GM18858 (cell line): ENCODE results near the gene CEBPE.

Experiments used
- ATAC-seq: cut with Tn5 transposase; IDR thresholded peaks from one replicate; pipeline ENCODE4 v1.9.1; 2021; ENCODE audit not compliant: unreplicated experiment

CEBPE gene

DNA sequence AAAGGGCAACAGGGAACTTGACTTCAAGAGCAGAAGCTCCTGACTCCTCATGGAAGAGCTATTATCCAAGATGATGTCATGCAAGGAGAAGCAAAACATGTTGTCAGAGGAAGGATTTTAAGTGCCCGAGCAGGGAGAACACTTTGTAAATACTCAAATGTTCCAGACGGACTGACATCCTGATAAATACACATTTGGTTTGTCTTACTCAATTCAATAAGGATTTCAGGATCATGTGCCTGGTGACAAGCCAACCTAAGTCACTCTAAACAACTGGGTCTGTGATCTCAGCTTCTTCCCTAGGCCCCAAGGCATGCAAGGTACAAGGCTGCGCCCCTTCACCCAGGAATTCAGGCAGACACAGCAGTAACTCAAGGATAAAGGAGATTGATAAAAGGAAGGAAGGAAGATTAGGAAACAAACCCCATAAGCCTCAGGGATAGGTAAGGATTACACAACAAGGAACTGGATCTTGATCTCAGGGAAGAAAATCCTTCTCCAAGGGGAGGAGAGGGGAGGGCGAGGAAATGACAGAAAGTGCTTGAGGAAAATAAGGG, 26.8 kb upstream of the CEBPE start:
- ATAC-seq = no peak

DNA sequence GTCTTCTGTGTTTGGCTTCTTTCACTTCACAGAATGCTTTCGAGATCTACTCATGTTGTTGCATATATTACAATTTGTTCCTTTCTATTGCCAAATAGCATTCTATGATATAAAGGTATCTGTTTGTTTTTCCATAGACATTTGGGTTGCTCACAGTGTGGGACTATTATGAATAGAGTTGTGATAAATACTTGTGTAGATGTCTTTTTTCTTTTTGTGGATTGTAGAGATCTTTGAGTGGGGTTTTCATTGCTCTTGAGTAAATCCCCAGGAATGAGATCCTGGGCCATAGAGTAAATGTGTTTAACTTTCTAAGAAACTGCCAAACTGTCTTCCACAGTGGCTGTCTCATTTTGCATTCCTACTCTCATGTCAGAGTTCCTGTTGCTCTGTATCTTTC, 24.9 kb upstream of the CEBPE start:
- ATAC-seq = no peak

DNA sequence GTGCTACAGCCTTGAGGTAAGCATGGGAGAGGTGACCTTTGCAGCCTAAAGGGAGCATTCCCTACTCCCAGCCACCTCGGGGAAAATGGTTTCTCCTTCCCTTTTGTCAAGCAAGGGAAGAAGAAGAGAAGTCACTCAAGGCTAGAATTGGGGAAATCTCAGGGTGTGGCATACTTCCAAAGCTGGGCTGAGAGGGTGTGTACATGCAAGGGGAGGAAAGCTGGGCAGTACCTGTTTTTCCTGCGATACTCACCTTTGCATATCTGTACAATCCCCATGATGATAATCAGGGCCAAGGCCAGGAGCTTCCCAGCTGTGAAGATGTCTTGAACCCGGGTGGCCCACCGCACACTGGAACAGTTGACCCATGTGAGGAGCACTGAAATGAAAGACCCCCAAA, 23.8 kb upstream of the CEBPE start:
- ATAC-seq = no peak

DNA sequence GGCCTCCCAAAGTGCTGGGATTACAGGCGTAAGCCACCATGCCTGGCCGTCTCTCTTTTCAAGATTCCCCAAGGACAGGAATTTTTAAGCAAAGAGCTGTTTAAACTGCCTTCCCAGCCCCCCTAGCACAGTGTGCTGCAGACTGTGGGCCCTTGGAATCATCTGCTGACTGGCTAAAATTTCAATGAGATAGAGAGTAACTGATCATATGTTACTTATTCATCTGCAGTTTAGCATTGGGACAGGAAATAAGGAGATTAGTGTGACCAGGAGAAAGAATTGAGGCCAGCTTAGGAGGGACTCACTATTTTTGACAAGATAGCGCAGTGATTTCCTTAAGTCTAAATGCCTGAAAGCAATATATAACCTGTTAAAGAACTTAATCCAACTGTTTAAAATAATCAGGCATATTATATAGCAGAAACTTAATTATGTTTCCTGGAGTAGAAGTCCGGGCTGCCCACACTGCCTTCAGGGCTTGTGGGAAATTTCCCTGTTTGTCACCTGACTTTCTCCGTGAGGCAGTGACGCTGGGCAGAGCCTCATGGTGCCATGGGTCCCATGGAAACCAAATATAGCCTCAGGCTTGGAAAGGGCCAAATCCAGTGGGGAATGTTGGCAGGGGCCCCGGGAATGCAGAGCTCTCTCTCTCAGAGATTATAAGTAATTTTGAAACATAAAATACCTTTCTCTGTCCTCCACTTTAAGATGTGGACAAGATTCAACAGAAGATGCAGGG, 22.8 kb upstream of the CEBPE start:
- ATAC-seq = no peak

DNA sequence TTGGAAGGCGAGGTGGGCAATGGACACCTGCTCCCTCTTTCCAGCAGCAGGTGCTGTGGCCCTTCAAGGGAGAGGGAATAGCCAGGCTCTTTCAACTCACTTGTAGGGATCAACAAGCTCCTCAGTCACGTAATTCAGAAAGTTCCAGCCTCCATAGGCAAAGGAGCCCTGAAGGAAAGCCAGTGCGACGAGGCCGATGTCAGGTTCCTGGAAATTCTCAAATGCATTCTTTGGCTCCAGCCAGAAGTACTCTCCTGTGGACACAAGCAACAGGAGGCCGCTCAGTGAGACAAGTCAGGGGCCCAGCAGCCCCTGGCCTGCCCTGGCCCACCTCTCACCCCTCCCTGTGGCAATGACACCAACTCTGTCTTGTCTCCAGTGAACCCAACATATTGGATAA, 21.3 kb upstream of the CEBPE start:
- no peak for ATAC-seq

DNA sequence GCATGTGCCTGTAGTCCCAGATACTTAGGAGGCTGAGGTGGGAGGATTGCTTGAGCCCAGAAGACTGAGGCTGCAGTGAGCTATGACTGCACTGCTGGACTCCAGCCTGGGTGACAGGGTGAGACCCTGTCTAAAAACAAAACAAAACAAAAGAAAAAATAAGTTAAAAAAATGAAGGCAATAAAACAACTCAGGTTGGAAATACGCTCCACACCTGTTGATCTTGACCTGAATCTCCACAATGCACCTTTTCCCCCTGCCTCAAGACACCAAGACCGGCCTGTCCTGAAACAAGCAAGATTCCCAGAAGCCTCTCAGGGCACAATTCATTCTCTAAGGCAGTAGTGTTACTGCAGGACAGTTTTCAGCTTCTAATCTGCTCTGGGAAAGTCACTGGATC, 20.8 kb upstream of the CEBPE start:
- ATAC-seq = no peak

DNA sequence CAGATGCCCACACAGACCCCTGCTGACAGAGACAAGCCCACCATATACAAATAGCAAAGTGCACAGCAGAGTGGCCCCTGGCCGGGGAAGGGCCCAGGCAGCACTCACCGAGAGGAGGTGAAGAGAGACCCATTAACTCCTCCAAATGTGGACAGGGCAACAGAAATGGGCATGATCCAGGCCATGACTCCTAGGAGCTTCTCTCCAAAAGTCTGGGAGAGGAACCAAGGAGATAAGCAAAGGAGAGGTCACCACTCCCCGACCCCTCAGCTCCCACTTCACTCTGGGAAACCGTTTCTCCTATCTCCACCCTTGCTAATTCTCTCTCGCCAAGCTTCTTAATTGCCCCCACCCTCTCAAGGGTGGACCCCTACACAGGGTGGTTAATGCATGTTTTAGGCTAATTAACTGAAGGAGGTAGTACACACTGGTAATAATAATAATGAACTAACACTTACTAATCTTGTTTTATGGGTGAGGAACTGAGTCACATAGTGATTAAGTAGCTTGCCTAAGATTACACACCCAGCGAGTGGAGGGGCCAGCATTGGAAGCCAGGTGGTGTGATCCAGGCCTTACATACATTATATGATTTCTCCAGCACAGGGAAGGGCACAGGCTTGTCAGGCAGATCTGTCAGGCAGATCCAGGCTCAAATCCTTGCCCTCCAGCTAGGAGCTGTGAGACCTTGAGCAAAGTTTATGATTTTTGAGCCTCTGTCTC, 18.9 kb upstream of the CEBPE start:
- no peak for ATAC-seq

DNA sequence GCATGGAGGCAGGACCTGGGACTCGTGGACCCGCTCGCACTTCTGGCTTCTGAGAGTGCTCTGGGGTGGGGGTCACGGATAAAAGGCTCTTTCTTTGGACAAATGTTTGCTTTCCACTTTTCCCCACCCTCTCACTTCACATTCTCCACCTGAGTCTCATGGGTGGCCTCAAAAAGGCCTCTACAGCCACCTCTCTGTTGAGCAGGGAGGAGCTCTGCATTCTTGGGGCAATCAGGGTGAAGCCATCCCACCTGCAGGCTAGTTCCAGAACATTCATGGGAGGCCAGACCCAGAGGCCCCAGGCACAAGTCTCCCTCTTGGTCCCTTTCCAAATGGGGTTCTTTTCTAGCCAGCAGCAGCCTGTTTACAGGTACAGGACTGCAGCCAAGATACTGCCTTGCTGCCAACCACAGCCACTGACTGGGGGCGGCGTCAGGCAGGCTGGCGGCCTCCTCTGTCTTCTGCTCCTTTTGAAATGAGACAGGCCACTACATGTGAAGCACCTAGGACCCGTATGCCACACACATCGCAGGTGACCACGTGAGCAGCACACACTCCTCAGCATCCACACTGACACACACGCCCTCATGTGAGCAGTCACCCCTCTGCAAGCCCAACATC, 18.2 kb upstream of the CEBPE start:
- no peak for ATAC-seq

DNA sequence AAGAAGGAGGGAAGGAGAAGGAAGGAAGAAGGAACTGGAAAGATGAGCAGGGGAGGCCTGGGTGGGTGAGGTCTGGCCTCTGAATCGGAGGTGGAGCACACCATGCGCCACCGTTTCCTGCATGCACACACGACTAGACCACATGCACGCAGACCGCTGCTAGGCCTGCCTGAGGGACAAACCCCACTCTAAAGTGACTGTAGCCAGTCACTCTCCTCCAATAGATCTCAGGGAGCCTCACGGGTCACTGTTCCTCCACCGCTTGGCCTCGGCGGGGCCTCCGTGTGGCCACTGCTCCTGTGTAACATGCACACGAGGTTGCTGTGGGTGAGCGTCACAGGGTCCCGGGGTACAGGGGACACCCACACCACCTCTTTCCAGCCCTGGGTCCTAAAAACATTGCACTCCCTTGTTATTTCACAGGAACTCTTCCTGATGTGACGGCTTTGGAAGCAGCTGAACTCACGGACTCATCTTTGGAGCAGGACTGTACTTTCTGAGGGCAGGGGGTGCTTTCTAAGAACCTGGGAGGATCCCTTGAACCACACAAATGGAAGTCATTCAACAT, 17.6 kb upstream of the CEBPE start:
- no peak for ATAC-seq

DNA sequence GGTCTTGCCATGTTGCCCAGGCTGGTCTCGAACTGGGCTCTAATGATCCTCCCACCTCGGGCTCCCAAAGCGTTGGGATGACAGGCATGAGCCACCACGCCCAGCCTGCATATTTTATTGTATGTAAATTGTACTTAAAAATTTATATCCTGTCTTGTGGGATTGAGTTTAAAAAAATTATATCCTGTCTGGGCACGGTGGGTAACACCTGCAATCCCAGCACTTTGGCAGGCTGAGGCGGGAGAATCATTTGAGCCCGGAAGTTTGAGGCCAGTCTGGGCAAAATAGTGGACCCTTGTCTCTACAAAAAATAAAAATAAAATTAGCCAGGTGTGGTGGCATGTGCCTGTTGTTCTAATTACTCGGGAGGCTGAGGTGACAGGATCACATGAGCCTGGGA, 13.9 kb upstream of the CEBPE start:
- no peak for ATAC-seq

DNA sequence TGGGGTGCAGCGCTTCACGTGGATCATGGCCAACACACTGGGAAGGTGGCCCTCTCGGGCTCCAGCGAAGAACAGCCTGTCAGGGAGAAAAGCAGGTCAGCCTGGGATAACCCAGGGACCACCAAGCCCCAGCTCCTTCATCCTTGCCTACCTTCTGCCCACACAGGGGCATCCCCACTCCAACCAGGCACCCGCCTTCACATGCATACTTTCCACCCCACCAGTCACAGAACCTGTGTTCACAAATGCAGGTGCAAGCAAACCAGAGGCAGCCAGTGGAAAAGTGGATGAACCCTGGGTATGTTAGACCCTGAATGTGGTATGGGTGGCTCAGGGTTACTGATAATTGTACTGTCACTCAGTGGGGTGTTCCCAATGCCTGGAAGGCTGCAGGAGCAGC, 12.4 kb upstream of the CEBPE start:
- no peak for ATAC-seq

DNA sequence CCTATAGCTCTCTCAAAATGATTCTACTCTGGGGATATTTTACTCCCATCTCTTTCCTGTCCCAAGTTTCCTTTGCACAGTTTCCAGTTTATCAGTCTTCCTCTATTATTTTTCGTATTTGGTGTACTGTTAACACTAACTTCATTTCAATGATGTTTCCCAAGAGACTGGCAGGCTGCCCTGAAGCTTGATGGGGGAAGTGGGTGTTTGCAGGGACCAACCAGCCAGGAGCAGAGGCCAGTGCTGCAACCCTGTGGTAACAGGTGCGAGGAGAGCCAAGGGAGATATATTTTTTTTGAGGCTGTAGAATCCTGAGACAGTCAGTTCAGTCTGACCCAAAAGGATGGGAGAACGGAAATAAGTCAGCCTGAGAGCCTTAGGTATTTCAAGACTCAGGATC, 11.8 kb upstream of the CEBPE start:
- no peak for ATAC-seq

DNA sequence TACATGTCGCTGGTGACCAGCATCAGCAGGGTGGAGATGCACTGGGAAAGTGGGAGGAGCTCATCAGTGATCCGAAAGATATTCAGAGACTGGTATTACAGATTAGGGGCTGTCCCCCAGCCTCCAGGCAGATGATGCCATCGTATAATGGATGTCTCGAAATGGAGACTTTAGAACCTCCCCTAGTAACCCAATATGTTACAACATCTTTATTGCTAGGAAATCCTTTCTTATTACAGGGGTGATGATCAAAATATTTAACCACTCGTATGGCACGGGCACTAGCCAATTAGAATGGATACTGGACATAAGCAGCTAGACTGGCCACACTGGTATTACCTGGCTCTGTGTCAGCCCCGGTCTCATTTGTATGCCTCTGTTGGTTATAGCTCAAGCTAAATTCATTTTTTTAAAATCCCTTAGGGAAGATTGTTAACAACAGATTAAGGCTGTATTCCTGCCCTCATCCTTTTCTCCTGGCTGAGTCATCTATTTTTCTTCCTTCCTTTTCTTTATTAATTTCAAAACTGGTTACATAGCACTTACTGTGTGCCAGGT, 10.8 kb upstream of the CEBPE start:
- no peak for ATAC-seq

DNA sequence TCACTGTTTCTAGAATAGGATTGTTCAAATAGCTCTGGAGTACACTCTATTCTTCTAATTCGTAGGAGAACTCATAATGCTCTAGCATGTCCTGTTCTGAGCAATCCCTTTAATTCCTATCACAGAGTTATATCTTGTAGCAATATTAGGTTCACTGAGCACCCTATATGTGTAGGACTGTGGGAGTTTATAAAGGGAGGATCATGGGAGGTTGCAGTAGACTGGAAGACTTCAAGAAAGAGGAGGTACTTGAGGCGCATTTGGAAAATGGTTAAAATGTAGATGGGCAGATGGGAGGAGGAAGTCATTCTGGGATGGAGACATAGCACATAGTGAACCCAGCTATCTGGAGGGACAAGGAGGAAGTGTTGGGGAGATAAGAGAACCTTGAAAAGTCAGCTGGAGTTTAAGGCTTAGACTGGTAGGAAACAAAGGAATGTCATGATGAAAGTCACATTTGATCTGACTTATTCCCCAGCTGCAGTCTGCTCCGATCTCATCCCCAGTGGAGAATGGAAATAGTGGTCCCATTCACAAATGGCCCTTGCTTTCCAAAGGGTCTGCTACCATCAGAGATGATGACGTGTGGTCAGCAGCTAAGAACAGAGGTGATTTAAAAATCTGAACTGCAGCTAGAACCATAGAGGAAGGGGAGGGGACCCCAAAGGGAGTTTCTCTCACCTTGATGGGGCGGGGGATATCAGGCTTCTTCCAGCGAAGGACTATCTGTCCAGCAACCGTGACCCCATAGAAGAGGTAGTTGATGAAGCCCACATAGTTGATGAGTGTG, 10.1 kb upstream of the CEBPE start:
- ATAC-seq = no peak

DNA sequence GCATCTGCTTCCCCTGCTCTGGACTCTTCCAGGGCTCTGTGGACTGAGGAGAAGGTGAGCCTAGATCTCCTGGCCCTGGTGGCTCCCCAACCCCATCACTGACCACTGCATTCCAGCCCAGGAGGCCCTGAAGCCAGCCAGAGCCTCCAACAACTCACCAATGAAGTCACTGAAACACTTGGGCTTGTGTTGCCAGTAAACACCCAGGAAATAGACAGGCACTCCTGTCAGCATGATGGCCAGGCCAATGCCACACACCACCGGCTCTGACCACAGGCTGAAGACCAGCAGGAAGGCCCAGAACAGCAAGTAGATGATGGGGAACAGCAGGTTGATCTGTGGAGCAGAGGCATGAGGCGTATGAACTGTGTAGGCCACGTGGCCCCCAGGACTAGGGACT, 8.8 kb upstream of the CEBPE start:
- no peak for ATAC-seq

DNA sequence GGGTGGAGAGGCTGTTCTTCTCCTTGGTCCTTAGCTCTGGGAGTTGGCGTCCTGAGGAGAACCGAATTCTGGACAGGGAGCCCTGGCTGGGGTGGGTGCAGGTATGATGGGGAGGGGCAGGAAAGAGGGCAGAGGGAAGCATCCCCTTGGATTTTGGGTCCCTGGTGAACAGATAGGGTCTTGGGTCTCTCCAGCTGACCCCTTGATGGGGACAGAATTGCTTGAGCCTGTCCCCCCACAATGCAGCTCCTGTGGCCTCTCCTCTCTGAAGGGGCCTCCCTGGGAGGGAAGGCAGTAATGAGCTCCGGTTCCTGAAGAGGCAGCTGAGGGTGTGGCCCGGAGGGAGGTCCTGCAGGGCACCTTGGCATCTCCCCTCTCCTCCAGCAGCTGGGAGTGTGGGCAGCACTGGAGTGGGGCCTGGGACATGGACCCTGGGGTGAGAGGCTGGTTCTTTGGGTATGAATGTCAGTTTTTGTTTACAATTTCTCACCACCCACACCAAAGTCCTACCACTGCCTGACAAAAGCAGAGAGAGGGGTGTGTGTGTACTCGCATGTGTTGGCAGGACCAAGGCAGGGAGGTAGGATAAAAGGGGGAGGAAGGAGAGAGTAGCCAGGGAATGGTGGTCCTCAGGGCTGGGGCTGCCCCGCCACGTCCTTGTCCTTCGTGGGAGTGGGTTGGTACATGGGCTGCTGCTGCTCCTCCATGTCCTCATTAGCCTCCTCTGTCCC, 7.7 kb upstream of the CEBPE start:
- no peak for ATAC-seq

DNA sequence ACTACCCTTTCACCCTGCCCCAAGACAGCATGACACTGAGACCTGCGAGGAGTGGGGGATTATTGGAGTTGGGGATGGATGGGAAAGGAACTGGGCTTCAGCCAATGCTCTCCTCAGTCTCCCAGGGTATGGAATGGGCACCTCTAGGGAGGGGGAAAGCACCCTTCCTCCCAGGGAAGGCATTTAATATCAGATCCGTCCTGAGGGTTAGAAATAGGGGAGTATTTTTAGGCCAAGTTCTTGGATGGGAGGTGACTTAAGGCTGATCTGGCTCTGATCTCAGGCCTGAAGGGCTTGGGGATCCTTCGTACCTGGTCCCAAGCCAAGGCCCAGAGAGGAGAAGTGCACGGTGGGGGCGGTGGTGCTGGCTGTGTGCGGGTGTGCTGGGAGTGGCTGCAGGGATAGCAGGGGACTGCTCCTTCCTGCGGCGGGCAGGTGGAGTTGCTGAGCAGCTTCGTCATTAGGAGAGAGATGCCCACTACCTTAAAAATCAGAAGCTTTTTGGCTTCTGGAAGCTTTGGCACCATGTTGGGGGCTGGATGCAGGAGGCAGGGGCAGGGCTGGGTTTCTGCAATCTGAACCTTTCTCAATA, 7.0 kb upstream of the CEBPE start:
- ATAC-seq = no peak

DNA sequence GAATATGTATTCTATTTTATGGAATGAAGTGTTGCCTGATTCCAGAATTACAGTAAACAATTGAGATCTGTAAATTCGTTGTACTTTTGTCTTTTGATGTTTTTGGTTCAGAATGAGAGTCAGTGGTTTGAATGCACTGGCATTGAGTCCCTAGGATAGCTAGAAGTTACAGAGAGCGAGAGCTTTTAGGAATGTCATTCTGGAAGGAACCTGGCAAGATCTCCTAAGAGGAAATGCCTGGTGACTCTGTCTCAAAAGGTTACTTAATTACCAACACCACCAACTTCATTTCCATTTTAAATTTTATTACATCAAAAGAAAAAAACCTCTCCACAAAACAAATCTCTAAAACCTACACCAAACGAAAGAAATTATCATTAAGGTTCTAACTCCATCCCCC, 6.0 kb upstream of the CEBPE start:
- ATAC-seq = no peak

DNA sequence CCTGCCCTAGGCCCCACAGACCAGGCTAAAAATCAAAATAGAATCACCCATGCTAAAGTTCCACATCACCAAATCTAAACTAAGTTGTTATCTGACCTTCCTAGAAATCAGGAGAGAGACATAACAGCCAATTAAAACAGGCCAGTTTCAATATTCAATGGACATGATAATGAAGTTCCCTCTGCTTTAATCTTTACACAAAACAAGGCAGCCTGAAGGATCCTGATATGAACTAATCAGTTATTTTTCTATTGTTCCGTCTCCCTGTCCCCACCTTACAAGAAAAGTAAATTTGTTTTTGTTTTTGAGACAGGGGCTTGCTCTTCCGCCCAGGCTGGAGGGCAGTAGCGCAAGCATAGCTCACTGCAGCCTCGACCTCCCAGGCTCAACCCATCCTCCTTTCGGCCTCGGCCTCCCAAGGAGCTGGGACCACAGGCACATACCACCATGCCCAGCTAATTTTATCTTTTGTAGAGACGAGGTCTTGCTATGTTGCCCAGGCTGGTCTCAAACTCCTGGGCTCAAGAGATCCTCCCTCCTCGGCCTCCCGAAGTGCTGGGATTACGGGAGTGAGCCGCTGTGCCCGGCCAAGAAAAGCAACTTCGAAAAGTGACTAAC, 5.4 kb upstream of the CEBPE start:
- no peak for ATAC-seq
